Lower leg skin (tissue), 3 donors: ENCODE measurements around the gene CDCP2.

Source experiments
- CTCF ChIP-seq, 3 donors: fragments of 450-650 bp; IDR thresholded peaks; one replicate each; pipeline ENCODE4 v1.5.1; 2016; ENCODE audit warnings: antibody characterized with exemption in 3 of 3, mild to moderate bottlenecking in 3 of 3, moderate library complexity in 2 of 3
- POLR2A ChIP-seq, 2 donors: fragments of 450-650 bp; IDR thresholded peaks; one replicate each; pipeline ENCODE4 v1.6.1; 2016 to 2017; ENCODE audit warnings: antibody characterized with exemption in 2 of 2, mild to moderate bottlenecking in 1 of 2, moderate library complexity in 1 of 2

- TF ChIP-seq POLR2A (IDR thresholded peaks at IDR 0.05) (no peak), CTCF (IDR thresholded peaks at IDR 0.05) (no peak)
Measured at GRCh38 chr1:54200519-54200997, 47.8 kb upstream of the CDCP2 start.
